ENCODE data around the gene IL12RB1. TPM values are rescaled to one million over a fixed set of nuclear protein-coding genes. Genes with fewer than 3 reads are reported as not detected.

IL12RB1 gene
- total and polyA plus RNA-seq, 2 of the 13 experiments (the other 11 are each of a cell fraction or from before 2014, with no cell fraction given) = 0.03 to 0.04 TPM

GRCh38 chr19:18010149-18010548, 76.6 kb downstream of the IL12RB1 start:
- CTCF ChIA-PET (ENCODE audit: low intra/inter-chr PET ratio, low total read pairs) = no interaction called here
- H3K9ac ChIP-seq (ENCODE audit: insufficient read depth, low read depth, low read length) = no peak overlapping the region

More at GRCh38 chr19:18010149-18010548, 76.6 kb downstream of the IL12RB1 start:
- in situ Hi-C loops (cut with HindIII; ENCODE audit: extremely low pct_ligation_motif_present, low pct_unique_long_range_greater_than_20kb) = no loop called here
- ATAC-seq (no peak), DNase-seq (ENCODE audit: low spot score) (no peak), FAIRE-seq (no peak)
- no TSS peak for BruUV-seq (replicated peaks)
- Histone ChIP-seq H3K27ac (ENCODE audit: extremely low read length, insufficient read depth, low read length) (no peak overlapping the region), H3K36me3 (replicated peaks in 1 of 2; ENCODE audit: control insufficient read depth in 1 of 2, insufficient read depth in 2 of 2, low read length in 2 of 2) (peaks cover 5% of the 10 kb centered on the region in 2 experiments; a peak in 3 of 5 replicates), H3K79me2 (ENCODE audit: insufficient read depth, low read length) (no peaks in the 10 kb centered on the region), H4K20me1 (ENCODE audit: insufficient read depth, low read length) (no peaks in the 10 kb centered on the region), H3K4me2 (ENCODE audit: low read depth, low read length) (no peak overlapping the region), H3K27me3 (ENCODE audit: control insufficient read depth in 1 of 2, insufficient read depth in 2 of 2, low read length in 2 of 2) (no peaks in the 10 kb centered on the region), H3K4me1 (ENCODE audit: insufficient read depth, low read length) (peaks cover 60% of the 10 kb centered on the region), H3K4me3 (replicated peaks in 1 of 3; ENCODE audit: insufficient read depth in 1 of 3, low read depth in 2 of 3, low read length in 3 of 3) (no peak overlapping the region), H2AFZ (ENCODE audit: low read length) (no peak overlapping the region), H3K9me3 (ENCODE audit: low read length) (no peaks in the 10 kb centered on the region)
- intact Hi-C loops (cut with micrococcal nuclease; ENCODE audit: unreplicated experiment) = no loop called here
- 100% methylated on average over 2 of the region's 11 CpGs for WGBS (ENCODE audit: low lambda C conversion rate)
- POLR2A ChIA-PET = no interaction called here
- TF ChIP-seq ZNF781 (CRISPR knock-in tag; IDR thresholded peaks at IDR 0.05; ENCODE audit: borderline replicate concordance, not compliant biosample characterization) (no peak), SOX5 (CRISPR knock-in tag; IDR thresholded peaks at IDR 0.05; ENCODE audit: borderline replicate concordance) (no peak), SNRNP70 (IDR thresholded peaks at IDR 0.05; ENCODE audit: low read depth, low read length) (no peak), SP2 (CRISPR knock-in tag; IDR thresholded peaks at IDR 0.05) (no peak), ZNF569 (CRISPR knock-in tag; IDR thresholded peaks at IDR 0.05; ENCODE audit: borderline replicate concordance) (no peak), MBNL3 (CRISPR knock-in tag; conservative IDR thresholded peaks at IDR 0.05) (no peak), ZNF775 (CRISPR knock-in tag; IDR thresholded peaks at IDR 0.05; ENCODE audit: borderline replicate concordance) (no peak), ZNF180 (CRISPR knock-in tag; IDR thresholded peaks at IDR 0.05; ENCODE audit: borderline replicate concordance, low read depth) (no peak), PRMT3 (CRISPR knock-in tag; IDR thresholded peaks at IDR 0.05; ENCODE audit: borderline replicate concordance, low read depth) (no peak), REST (IDR thresholded peaks at IDR 0.05; ENCODE audit: borderline replicate concordance in 1 of 2, low read depth in 1 of 2, low read length in 2 of 2) (no peak), ZNF724P (CRISPR knock-in tag; IDR thresholded peaks at IDR 0.05; ENCODE audit: borderline replicate concordance) (no peak), ZNF143 (CRISPR knock-in tag; IDR thresholded peaks at IDR 0.05) (no peak), EHMT2 (IDR thresholded peaks at IDR 0.05; ENCODE audit: borderline replicate concordance, low read depth, low read length) (no peak)
- TF ChIP-seq, protein P1, sequence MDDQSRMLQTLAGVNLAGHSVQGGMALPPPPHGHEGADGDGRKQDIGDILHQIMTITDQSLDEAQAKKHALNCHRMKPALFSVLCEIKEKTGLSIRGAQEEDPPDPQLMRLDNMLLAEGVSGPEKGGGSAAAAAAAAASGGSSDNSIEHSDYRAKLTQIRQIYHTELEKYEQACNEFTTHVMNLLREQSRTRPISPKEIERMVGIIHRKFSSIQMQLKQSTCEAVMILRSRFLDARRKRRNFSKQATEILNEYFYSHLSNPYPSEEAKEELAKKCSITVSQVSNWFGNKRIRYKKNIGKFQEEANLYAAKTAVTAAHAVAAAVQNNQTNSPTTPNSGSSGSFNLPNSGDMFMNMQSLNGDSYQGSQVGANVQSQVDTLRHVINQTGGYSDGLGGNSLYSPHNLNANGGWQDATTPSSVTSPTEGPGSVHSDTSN (CRISPR knock-in tag; IDR thresholded peaks at IDR 0.05; ENCODE audit: borderline replicate concordance) = no peak
